ENCODE data around the gene GPR78. TPM values are rescaled to one million over a fixed set of nuclear protein-coding genes. Genes with fewer than 3 reads are reported as not detected.

The GPR78 gene
- total and polyA plus RNA-seq, 2 of the 8 experiments (the other 6 are each of a cell fraction or from before 2014, with no cell fraction given), result 1.0 to 3.0 TPM

DNA sequence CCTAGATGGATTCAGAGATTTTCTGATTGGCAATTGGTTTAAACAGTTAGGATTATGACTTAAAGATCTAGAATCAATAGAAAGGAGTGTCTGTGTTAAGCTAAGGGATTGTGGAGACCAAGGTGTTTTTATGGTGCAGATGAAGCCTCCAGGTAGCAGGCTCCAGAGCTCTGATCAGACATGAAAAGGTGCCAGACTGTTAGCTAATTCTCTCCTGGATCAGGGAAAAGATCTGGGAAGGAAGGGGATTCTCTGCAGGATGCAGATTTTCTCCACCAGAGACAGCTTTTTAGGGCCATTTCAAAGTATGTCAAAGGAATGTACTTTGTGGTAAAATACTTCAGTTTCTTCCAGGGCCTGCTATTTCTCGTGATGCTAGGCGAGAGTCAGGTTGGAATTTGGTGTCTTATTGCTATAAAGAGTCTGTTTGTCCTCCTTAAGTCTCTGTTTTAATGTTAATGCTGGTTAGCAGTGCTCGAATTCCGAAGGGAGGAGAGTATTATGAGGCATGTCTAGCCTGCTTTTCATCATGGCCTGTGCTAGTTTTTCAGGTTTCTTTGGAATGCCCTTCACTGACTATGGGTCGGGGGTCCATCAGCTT is 12.0 kb upstream of the GPR78 start:
- 0 out of 2 replicates have a peak overlapping the region, but pooled peaks have one; percentile 2 for H2BK20ac ChIP-seq (ENCODE audit: low read length)
- CTCF ChIA-PET (ENCODE audit: partially characterized antibody), result interaction anchor here (1.0 to 3.6 kb wide), 13 partner anchors 9 to 391 kb away, joined by 3 to 21 read pairs (median 5); partner anchors contain the start of genes CPZ and GPR78
- no peak overlapping the region for H3K23ac ChIP-seq (ENCODE audit: insufficient read length)
- WGBS, 2 experiments (ENCODE audit: extremely low coverage in 1 of 2, insufficient coverage in 1 of 2, insufficient read length in 1 of 2, insufficient replicate concordance in 2 of 2, low coverage in 1 of 2, low lambda C conversion rate in 2 of 2, missing lambda C conversion rate in 1 of 2), result 16% methylated on average over 5 of the region's 5 CpGs; no CpG with 5 or more reads in 1 of the 2 experiments
- H2BK12ac ChIP-seq (ENCODE audit: low read depth, low read length), result peak overlapping the region; percentile 18; the same call in 1 of the 2 replicates
- peak overlapping the region in 1 of 4 experiments; percentile 35; a peak in 1 of 8 replicates for H3K4me3 ChIP-seq (ENCODE audit: extremely low read depth in 1 of 4, insufficient read depth in 2 of 4, low read depth in 3 of 4, low read length in 4 of 4)
- FAIRE-seq (peak; percentile 96), DNase-seq (ENCODE audit: low read depth in 1 of 2, low spot score in 2 of 2) (peak in 1 of 2 experiments; percentile 63)
- H3K36me3 ChIP-seq (ENCODE audit: control insufficient read depth in 2 of 4, insufficient read depth in 4 of 4, low read length in 3 of 4), result no peaks in the 10 kb centered on the region
- no peaks in the 10 kb centered on the region for H3K79me1 ChIP-seq (ENCODE audit: low read depth, low read length)
- H3K79me2 ChIP-seq (ENCODE audit: control insufficient read depth in 1 of 2, insufficient read depth in 2 of 2, low read length in 2 of 2), result no peaks in the 10 kb centered on the region
- peak overlapping the region; percentile 71 for H2BK5ac ChIP-seq (ENCODE audit: low read depth, low read length)
- H3K56ac ChIP-seq (replicated peaks; ENCODE audit: insufficient read length, low read depth, low read length), result no peak overlapping the region
- peaks cover 1 to 17% (median 8%) of the 10 kb centered on the region in 4 experiments; a peak in 5 of 7 replicates for H3K4me1 ChIP-seq (replicated peaks in 1 of 4; ENCODE audit: control insufficient read depth in 3 of 4, insufficient read depth in 4 of 4, low read length in 3 of 4)
- peak overlapping the region; percentile 77; the same call in 1 of the 2 replicates for H3K27ac ChIP-seq (ENCODE audit: low read depth, low read length)
- H3K4me2 ChIP-seq (ENCODE audit: insufficient read depth in 1 of 2, low read depth in 2 of 2, low read length in 2 of 2), result peak overlapping the region; percentile 30 to 40
- H3K27me3 ChIP-seq (replicated peaks in 1 of 4; ENCODE audit: control insufficient read depth in 3 of 4, extremely low read depth in 1 of 4, insufficient read depth in 3 of 4, low read length in 3 of 4), result no peaks in the 10 kb centered on the region
- H2AK5ac ChIP-seq (ENCODE audit: low read depth, low read length), result 0 out of 2 replicates have a peak overlapping the region, but pooled peaks have one; percentile 4
- no peak overlapping the region for H2AFZ ChIP-seq (ENCODE audit: low read length)
- H3K18ac ChIP-seq (ENCODE audit: extremely low read depth, low read length), result peak overlapping the region; percentile 65; the same call in 1 of the 2 replicates
- H4K20me1 ChIP-seq (replicated peaks in 1 of 2; ENCODE audit: control insufficient read depth in 1 of 2, insufficient read depth in 2 of 2, low read length in 2 of 2), result no peaks in the 10 kb centered on the region
- POLR2A ChIA-PET (ENCODE audit: partially characterized antibody), result interaction anchor here (0.7 to 2.6 kb wide), 15 partner anchors 9 to 140 kb away, joined by 3 to 12 read pairs (median 3); partner anchors contain the start of genes CPZ and GPR78
- peak overlapping the region; percentile 36 for H4K91ac ChIP-seq (replicated peaks; ENCODE audit: insufficient read length, low read length)
- no peak overlapping the region for H2BK15ac ChIP-seq (ENCODE audit: low read length)
- peak overlapping the region; percentile 65 for H4K5ac ChIP-seq (ENCODE audit: insufficient read length, low read depth, low read length)
- H3K4ac ChIP-seq (replicated peaks; ENCODE audit: insufficient read length, low read depth, low read length), result no peak overlapping the region
- H3K9me3 ChIP-seq (ENCODE audit: insufficient read depth in 2 of 2, low read depth in 1 of 2, low read length in 1 of 2), result no peaks in the 10 kb centered on the region
- H3K23me2 ChIP-seq (ENCODE audit: low read depth, low read length), result no peaks in the 10 kb centered on the region
- H3K9ac ChIP-seq (replicated peaks in 1 of 4; ENCODE audit: extremely low read depth in 1 of 4, low read depth in 3 of 4, low read length in 3 of 4), result peak overlapping the region in 1 of 4 experiments; percentile 25; a peak in 2 of 7 replicates
- H3K14ac ChIP-seq (ENCODE audit: insufficient read length), result no peak overlapping the region
- H4K8ac ChIP-seq (ENCODE audit: extremely low read depth, insufficient read depth, low read length), result no peak overlapping the region
- H2BK120ac ChIP-seq (replicated peaks; ENCODE audit: low read depth, low read length), result peak overlapping the region; percentile 7
- peak; percentile 59 for TF ChIP-seq ASH2L (IDR thresholded peaks at IDR 0.05; ENCODE audit: low read length)
- no peak for TF ChIP-seq SIRT6 (IDR thresholded peaks at IDR 0.05; ENCODE audit: low read length)
- TF ChIP-seq EP300 (IDR thresholded peaks at IDR 0.05; ENCODE audit: borderline replicate concordance in 1 of 2, low read depth in 2 of 2, low read length in 2 of 2), result 0 out of 3 replicates have a peak, but pooled peaks of 1 of the 2 experiments have one; percentile 27
- peak; percentile 87 for TF ChIP-seq TEAD4 (IDR thresholded peaks at IDR 0.05; ENCODE audit: low read depth, low read length)
- TF ChIP-seq JUND (IDR thresholded peaks at IDR 0.05; ENCODE audit: low read length), result no peak
- peak; percentile 77; the same call in 1 of the 2 replicates for TF ChIP-seq SP1 (IDR thresholded peaks at IDR 0.05; ENCODE audit: low read depth, low read length)
- TF ChIP-seq POU5F1 (IDR thresholded peaks at IDR 0.05; ENCODE audit: low read depth, low read length), result no peak
- no peak for TF ChIP-seq SRF (IDR thresholded peaks at IDR 0.05; ENCODE audit: low read depth, low read length)
- TF ChIP-seq POLR2AphosphoS5 (IDR thresholded peaks at IDR 0.05; ENCODE audit: low read depth, low read length), result 0 out of 2 replicates have a peak, but pooled peaks have one; percentile 13
- TF ChIP-seq POLR2A (IDR thresholded peaks at IDR 0.05; ENCODE audit: control extremely low read depth in 1 of 2, low read depth in 2 of 2, low read length in 2 of 2), result peak in 1 of 2 experiments; percentile 56; a peak in 2 of 3 replicates
- TF ChIP-seq HDAC2 (IDR thresholded peaks at IDR 0.05; ENCODE audit: borderline replicate concordance in 1 of 2, low read depth in 2 of 2, low read length in 2 of 2), result 0 out of 4 replicates have a peak, but pooled peaks of 1 of the 2 experiments have one; percentile 31

All from H1 (cell line).